Ectodermal cell (in vitro differentiated cells): ENCODE results near the gene POC1A.

Source experiments
- H3K27ac ChIP-seq: 2 replicates; pipeline ENCODE4 v1.7.0; 2013; ENCODE audit warnings: mild to moderate bottlenecking, low read depth, low read length; ENCODE audit not compliant: insufficient read depth, poor library complexity, severe bottlenecking
- H3K27me3 ChIP-seq: 2 replicates; pipeline ENCODE4 v1.7.0; 2013; ENCODE audit warnings: mild to moderate bottlenecking, low read length; ENCODE audit not compliant: insufficient read depth, control insufficient read depth, poor library complexity, severe bottlenecking
- H3K36me3 ChIP-seq: one replicate; pipeline ENCODE4 v1.7.0; 2013; ENCODE audit warnings: low read length; ENCODE audit not compliant: control insufficient read depth, insufficient read depth
- H3K4me1 ChIP-seq: one replicate; pipeline ENCODE4 v1.7.0; 2013; ENCODE audit warnings: low read length; ENCODE audit not compliant: control insufficient read depth, insufficient read depth
- H3K4me3 ChIP-seq: 2 replicates; pipeline ENCODE4 v1.7.0; 2013; ENCODE audit warnings: low read depth, low read length, control low read depth; ENCODE audit not compliant: insufficient read depth
- H3K9me3 ChIP-seq: 2 replicates; pipeline ENCODE4 v1.7.0; 2013; ENCODE audit warnings: mild to moderate bottlenecking, low read length, moderate library complexity; ENCODE audit not compliant: control insufficient read depth
- WGBS, 2 experiments: methylation state at CpG; one replicate each; pipeline ENCODE4 v1.1.7; 2013; ENCODE audit warnings: missing lambda C conversion rate in 2 of 2; 5-methylcytosine and 5-hydroxymethylcytosine counted together

Gene POC1A

GRCh38 chr3:52134761-52135160 lies 19.5 kb downstream of the POC1A start:
- H3K4me1 ChIP-seq = no peaks in the 10 kb centered on the region
- H3K9me3 ChIP-seq = no peaks in the 10 kb centered on the region
- 90 to 98% methylated on average over 3 of the region's 3 CpGs for WGBS, 2 experiments
- H3K4me3 ChIP-seq = no peak overlapping the region
- no peaks in the 10 kb centered on the region for H3K27me3 ChIP-seq
- H3K27ac ChIP-seq = no peak overlapping the region
- H3K36me3 ChIP-seq = peaks cover 3% of the 10 kb centered on the region

- Histone ChIP-seq H3K27ac (no peak overlapping the region), H3K4me1 (no peaks in the 10 kb centered on the region), H3K4me3 (no peak overlapping the region), H3K9me3 (no peaks in the 10 kb centered on the region), H3K27me3 (no peaks in the 10 kb centered on the region), H3K36me3 (no peaks in the 10 kb centered on the region)
- 94 to 95% methylated on average over 8 of the region's 8 CpGs for WGBS, 2 experiments
Observed at GRCh38 chr3:52132930-52133329, 21.3 kb downstream of the POC1A start.

- no peaks in the 10 kb centered on the region for H3K9me3 ChIP-seq
- no peak overlapping the region for H3K4me3 ChIP-seq
- WGBS, 2 experiments = 95 to 100% methylated on average over 1 of the region's 1 CpG
- H3K4me1 ChIP-seq = no peaks in the 10 kb centered on the region
- no peaks in the 10 kb centered on the region for H3K27me3 ChIP-seq
- no peaks in the 10 kb centered on the region for H3K36me3 ChIP-seq
- H3K27ac ChIP-seq = no peak overlapping the region
Observed at GRCh38 chr3:52132041-52132440, 22.2 kb downstream of the POC1A start.

GRCh38 chr3:52130966-52131622 lies 23.1 kb downstream of the POC1A start:
- Histone ChIP-seq H3K27ac (no peak overlapping the region), H3K27me3 (no peaks in the 10 kb centered on the region), H3K9me3 (no peaks in the 10 kb centered on the region), H3K4me1 (no peaks in the 10 kb centered on the region), H3K36me3 (no peaks in the 10 kb centered on the region), H3K4me3 (no peak overlapping the region)
- 94 to 95% methylated on average over 14 of the region's 14 CpGs for WGBS, 2 experiments

- H3K27ac ChIP-seq = no peak overlapping the region
- H3K36me3 ChIP-seq = no peaks in the 10 kb centered on the region
- H3K9me3 ChIP-seq = no peaks in the 10 kb centered on the region
- no peaks in the 10 kb centered on the region for H3K27me3 ChIP-seq
- H3K4me3 ChIP-seq = no peak overlapping the region
- 78 to 82% methylated on average over 7 of the region's 7 CpGs for WGBS, 2 experiments
- H3K4me1 ChIP-seq = no peaks in the 10 kb centered on the region
Observed at GRCh38 chr3:52128118-52128683, 26.0 kb downstream of the POC1A start.

- H3K4me3 ChIP-seq = no peak overlapping the region
- H3K27me3 ChIP-seq = no peaks in the 10 kb centered on the region
- no peaks in the 10 kb centered on the region for H3K4me1 ChIP-seq
- peaks cover 5% of the 10 kb centered on the region for H3K36me3 ChIP-seq
- 92 to 98% methylated on average over 6 of the region's 6 CpGs for WGBS, 2 experiments
- no peaks in the 10 kb centered on the region for H3K9me3 ChIP-seq
- H3K27ac ChIP-seq = no peak overlapping the region
Observed at GRCh38 chr3:52126500-52126899, 27.7 kb downstream of the POC1A start.

GRCh38 chr3:52126036-52126435 lies 28.2 kb downstream of the POC1A start:
- Histone ChIP-seq H3K4me3 (no peak overlapping the region), H3K9me3 (no peaks in the 10 kb centered on the region), H3K36me3 (peaks cover 5% of the 10 kb centered on the region), H3K27me3 (no peaks in the 10 kb centered on the region), H3K4me1 (no peaks in the 10 kb centered on the region), H3K27ac (no peak overlapping the region)
- WGBS, 2 experiments = 91 to 95% methylated on average over 4 of the region's 4 CpGs

GRCh38 chr3:52124766-52125165 lies 29.5 kb downstream of the POC1A start:
- H3K36me3 ChIP-seq = peaks cover 5% of the 10 kb centered on the region

GRCh38 chr3:52124126-52124525 lies 30.1 kb downstream of the POC1A start:
- Histone ChIP-seq H3K4me1 (no peaks in the 10 kb centered on the region), H3K27ac (no peak overlapping the region), H3K27me3 (no peaks in the 10 kb centered on the region), H3K4me3 (no peak overlapping the region), H3K36me3 (peaks cover 5% of the 10 kb centered on the region), H3K9me3 (no peaks in the 10 kb centered on the region)
- WGBS, 2 experiments = 92 to 97% methylated on average over 2 of the region's 2 CpGs

More at GRCh38 chr3:52124766-52125165, 29.5 kb downstream of the POC1A start:
- no peaks in the 10 kb centered on the region for H3K4me1 ChIP-seq
- no peaks in the 10 kb centered on the region for H3K9me3 ChIP-seq
- no peaks in the 10 kb centered on the region for H3K27me3 ChIP-seq
- no peak overlapping the region for H3K27ac ChIP-seq
- WGBS, 2 experiments = 91 to 95% methylated on average over 8 of the region's 8 CpGs
- H3K4me3 ChIP-seq = no peak overlapping the region

- Histone ChIP-seq H3K4me1 (no peaks in the 10 kb centered on the region), H3K36me3 (peaks cover 5% of the 10 kb centered on the region), H3K27me3 (no peaks in the 10 kb centered on the region), H3K4me3 (no peak overlapping the region), H3K9me3 (no peaks in the 10 kb centered on the region), H3K27ac (no peak overlapping the region)
- WGBS, 2 experiments = 58 to 62% methylated on average over 10 of the region's 10 CpGs
Observed at GRCh38 chr3:52123106-52123725, 31.0 kb downstream of the POC1A start.
